ENCODE data around the gene ACAN. TPM values are rescaled to one million over a fixed set of nuclear protein-coding genes. Genes with fewer than 3 reads are reported as not detected.
A peak's percentile ranks its signal among the peaks of the same experiment; 100 is the strongest.

Gene ACAN
- total and polyA plus RNA-seq, 9 of the 15 experiments (the other 6 are each of a cell fraction or from before 2014, with no cell fraction given), result not detected

DNA sequence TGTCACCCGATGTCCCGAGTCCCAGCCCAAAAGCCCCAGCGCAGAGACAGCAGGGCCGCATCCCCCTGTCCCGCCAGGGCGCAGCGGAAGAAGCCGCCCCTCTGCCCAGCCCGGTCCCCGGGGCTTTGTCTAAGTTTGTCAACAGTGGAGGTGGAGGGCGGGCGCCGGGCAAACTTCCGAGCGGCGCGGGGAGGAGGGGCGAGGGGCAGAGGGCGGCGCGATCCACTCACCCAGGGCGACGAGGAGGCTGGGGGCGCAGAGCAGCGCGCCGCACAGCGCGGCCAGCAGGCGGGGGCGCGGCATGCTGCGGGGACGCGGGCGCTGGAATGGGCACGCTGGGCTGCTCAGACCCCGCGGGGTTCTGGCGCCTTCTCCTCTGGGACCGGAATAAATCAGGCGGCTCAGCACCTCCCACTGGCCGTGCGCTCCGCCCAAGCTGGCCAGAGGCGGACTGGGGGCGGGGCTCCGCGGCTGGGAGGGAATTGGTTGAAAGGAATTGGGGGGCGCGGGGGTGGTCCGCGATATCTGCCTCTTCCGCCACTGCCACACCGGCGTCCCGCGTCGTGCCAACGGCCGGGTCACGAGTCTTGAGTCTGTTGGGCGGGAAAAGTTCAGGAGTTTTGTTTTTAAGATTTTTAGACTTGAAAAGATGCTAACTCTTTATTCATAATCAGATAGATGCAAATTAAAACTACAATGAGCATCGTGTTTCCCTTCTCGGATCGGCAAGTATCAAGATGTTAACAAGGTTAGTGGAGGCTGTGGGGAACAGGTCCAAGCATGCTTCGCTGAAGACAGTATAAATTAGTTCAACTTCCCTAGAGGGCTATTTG is 110.0 kb downstream of the ACAN start, which contains the start of gene MFGE8 (continued):
- TF ChIP-seq ATF7 (IDR thresholded peaks at IDR 0.05) (peak; percentile 40; the same call in 1 of the 2 replicates), ZBTB17 (CRISPR knock-in tag; IDR thresholded peaks at IDR 0.05) (no peak), ZNF143 (CRISPR knock-in tag; IDR thresholded peaks at IDR 0.05) (peak; percentile 42; the same call in 1 of the 2 replicates), POLR2G (IDR thresholded peaks at IDR 0.05; ENCODE audit: low read depth, low read length) (peak; percentile 99), SMARCC2 (IDR thresholded peaks at IDR 0.05; ENCODE audit: low read depth) (no peak), TEAD1 (CRISPR knock-in tag; IDR thresholded peaks at IDR 0.05) (peak; percentile 20 to 69; a peak in 1 of 4 replicates), SMAD1 (IDR thresholded peaks at IDR 0.05; ENCODE audit: low read depth, low read length, partially characterized antibody) (peak; percentile 9), ZNF431 (CRISPR knock-in tag; IDR thresholded peaks at IDR 0.05) (0 out of 2 replicates have a peak, but pooled peaks have one; percentile 40), FOXA3 (CRISPR knock-in tag; conservative IDR thresholded peaks at IDR 0.05 in 1 of 2, IDR thresholded peaks at IDR 0.05 in 1 of 2) (peak in 1 of 2 experiments; percentile 58; a peak in 1 of 4 replicates)
- TF ChIP-seq, protein P1, sequence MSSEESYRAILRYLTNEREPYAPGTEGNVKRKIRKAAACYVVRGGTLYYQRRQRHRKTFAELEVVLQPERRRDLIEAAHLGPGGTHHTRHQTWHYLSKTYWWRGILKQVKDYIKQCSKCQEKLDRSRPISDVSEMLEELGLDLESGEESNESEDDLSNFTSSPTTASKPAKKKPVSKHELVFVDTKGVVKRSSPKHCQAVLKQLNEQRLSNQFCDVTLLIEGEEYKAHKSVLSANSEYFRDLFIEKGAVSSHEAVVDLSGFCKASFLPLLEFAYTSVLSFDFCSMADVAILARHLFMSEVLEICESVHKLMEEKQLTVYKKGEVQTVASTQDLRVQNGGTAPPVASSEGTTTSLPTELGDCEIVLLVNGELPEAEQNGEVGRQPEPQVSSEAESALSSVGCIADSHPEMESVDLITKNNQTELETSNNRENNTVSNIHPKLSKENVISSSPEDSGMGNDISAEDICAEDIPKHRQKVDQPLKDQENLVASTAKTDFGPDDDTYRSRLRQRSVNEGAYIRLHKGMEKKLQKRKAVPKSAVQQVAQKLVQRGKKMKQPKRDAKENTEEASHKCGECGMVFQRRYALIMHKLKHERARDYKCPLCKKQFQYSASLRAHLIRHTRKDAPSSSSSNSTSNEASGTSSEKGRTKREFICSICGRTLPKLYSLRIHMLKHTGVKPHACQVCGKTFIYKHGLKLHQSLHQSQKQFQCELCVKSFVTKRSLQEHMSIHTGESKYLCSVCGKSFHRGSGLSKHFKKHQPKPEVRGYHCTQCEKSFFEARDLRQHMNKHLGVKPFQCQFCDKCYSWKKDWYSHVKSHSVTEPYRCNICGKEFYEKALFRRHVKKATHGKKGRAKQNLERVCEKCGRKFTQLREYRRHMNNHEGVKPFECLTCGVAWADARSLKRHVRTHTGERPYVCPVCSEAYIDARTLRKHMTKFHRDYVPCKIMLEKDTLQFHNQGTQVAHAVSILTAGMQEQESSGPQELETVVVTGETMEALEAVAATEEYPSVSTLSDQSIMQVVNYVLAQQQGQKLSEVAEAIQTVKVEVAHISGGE (CRISPR knock-in tag; IDR thresholded peaks at IDR 0.05), result no peak
- TF ChIP-seq, protein P2, sequence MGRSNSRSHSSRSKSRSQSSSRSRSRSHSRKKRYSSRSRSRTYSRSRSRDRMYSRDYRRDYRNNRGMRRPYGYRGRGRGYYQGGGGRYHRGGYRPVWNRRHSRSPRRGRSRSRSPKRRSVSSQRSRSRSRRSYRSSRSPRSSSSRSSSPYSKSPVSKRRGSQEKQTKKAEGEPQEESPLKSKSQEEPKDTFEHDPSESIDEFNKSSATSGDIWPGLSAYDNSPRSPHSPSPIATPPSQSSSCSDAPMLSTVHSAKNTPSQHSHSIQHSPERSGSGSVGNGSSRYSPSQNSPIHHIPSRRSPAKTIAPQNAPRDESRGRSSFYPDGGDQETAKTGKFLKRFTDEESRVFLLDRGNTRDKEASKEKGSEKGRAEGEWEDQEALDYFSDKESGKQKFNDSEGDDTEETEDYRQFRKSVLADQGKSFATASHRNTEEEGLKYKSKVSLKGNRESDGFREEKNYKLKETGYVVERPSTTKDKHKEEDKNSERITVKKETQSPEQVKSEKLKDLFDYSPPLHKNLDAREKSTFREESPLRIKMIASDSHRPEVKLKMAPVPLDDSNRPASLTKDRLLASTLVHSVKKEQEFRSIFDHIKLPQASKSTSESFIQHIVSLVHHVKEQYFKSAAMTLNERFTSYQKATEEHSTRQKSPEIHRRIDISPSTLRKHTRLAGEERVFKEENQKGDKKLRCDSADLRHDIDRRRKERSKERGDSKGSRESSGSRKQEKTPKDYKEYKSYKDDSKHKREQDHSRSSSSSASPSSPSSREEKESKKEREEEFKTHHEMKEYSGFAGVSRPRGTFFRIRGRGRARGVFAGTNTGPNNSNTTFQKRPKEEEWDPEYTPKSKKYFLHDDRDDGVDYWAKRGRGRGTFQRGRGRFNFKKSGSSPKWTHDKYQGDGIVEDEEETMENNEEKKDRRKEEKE (IDR thresholded peaks at IDR 0.05; ENCODE audit: borderline replicate concordance in 1 of 2, control insufficient read depth in 1 of 2, low read depth in 2 of 2, low read length in 1 of 2), result no peak
- TF ChIP-seq, protein P3, sequence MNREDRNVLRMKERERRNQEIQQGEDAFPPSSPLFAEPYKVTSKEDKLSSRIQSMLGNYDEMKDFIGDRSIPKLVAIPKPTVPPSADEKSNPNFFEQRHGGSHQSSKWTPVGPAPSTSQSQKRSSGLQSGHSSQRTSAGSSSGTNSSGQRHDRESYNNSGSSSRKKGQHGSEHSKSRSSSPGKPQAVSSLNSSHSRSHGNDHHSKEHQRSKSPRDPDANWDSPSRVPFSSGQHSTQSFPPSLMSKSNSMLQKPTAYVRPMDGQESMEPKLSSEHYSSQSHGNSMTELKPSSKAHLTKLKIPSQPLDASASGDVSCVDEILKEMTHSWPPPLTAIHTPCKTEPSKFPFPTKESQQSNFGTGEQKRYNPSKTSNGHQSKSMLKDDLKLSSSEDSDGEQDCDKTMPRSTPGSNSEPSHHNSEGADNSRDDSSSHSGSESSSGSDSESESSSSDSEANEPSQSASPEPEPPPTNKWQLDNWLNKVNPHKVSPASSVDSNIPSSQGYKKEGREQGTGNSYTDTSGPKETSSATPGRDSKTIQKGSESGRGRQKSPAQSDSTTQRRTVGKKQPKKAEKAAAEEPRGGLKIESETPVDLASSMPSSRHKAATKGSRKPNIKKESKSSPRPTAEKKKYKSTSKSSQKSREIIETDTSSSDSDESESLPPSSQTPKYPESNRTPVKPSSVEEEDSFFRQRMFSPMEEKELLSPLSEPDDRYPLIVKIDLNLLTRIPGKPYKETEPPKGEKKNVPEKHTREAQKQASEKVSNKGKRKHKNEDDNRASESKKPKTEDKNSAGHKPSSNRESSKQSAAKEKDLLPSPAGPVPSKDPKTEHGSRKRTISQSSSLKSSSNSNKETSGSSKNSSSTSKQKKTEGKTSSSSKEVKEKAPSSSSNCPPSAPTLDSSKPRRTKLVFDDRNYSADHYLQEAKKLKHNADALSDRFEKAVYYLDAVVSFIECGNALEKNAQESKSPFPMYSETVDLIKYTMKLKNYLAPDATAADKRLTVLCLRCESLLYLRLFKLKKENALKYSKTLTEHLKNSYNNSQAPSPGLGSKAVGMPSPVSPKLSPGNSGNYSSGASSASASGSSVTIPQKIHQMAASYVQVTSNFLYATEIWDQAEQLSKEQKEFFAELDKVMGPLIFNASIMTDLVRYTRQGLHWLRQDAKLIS (CRISPR knock-in tag; IDR thresholded peaks at IDR 0.05), result peak; percentile 92

Measured in K562 (cell line).